ENCODE results near the gene ASIC2.
"Not testable (repeated sequence)": the region's sequence is repeated elsewhere in the genome, so short reads cannot be mapped to it uniquely, and the experiment has no call there.

The ASIC2 gene

GRCh38 chr17:32985050-32985756 lies 307.9 kb downstream of the ASIC2 start:
- Histone ChIP-seq H3K4me2 (ENCODE audit: low read length) (no peak overlapping the region), H3K4me1 (ENCODE audit: control insufficient read depth, low read length) (no peaks in the 10 kb centered on the region)
- TF ChIP-seq EZH2phosphoT487 (IDR thresholded peaks at IDR 0.05; ENCODE audit: borderline replicate concordance, low read length) (no peak), CTCF (IDR thresholded peaks at IDR 0.05; ENCODE audit: low read depth, low read length, poor library complexity, severe bottlenecking) (no peak)

GRCh38 chr17:32981611-32982010 lies 311.5 kb downstream of the ASIC2 start:
- H4K20me1 ChIP-seq (ENCODE audit: control insufficient read depth, insufficient read depth, low read depth, low read length); H3K79me2 ChIP-seq (ENCODE audit: control insufficient read depth, low read length); H3K9me2 ChIP-seq (replicated peaks; ENCODE audit: control insufficient read depth, low read length); H3F3A ChIP-seq (ENCODE audit: control insufficient read depth, insufficient read depth); H3K36me3 ChIP-seq (ENCODE audit: control insufficient read depth, low read length); H3K4me1 ChIP-seq (ENCODE audit: control insufficient read depth, low read length); H3K4me3 ChIP-seq (ENCODE audit: low read length); H3K4me2 ChIP-seq (ENCODE audit: low read length); H3K27me3 ChIP-seq (ENCODE audit: control insufficient read depth, low read length); H3K9me3 ChIP-seq (ENCODE audit: control insufficient read depth, insufficient read depth, low read length); H3K27ac ChIP-seq (ENCODE audit: low read depth, low read length): not testable (repeated sequence)

More at GRCh38 chr17:32985050-32985756, 307.9 kb downstream of the ASIC2 start:
- Histone ChIP-seq H3K79me2 (ENCODE audit: control insufficient read depth, low read length) (no peaks in the 10 kb centered on the region), H3K4me3 (ENCODE audit: low read length) (no peak overlapping the region), H3K36me3 (ENCODE audit: control insufficient read depth, low read length) (no peaks in the 10 kb centered on the region), H3K9me2 (replicated peaks; ENCODE audit: control insufficient read depth, low read length) (no peaks in the 10 kb centered on the region), H3K27me3 (ENCODE audit: control insufficient read depth, low read length) (no peaks in the 10 kb centered on the region), H3F3A (ENCODE audit: control insufficient read depth, insufficient read depth) (no peaks in the 10 kb centered on the region), H3K9me3 (ENCODE audit: control insufficient read depth, insufficient read depth, low read length) (0 out of 2 replicates have a peak, but pooled peaks cover 3% of the 10 kb centered on the region), H4K20me1 (ENCODE audit: control insufficient read depth, insufficient read depth, low read depth, low read length) (no peaks in the 10 kb centered on the region), H3K27ac (ENCODE audit: low read depth, low read length) (no peak overlapping the region)

GRCh38 chr17:32980230-32980629 lies 312.9 kb downstream of the ASIC2 start:
- TF ChIP-seq EZH2phosphoT487 (IDR thresholded peaks at IDR 0.05; ENCODE audit: borderline replicate concordance, low read length) (no peak), CTCF (IDR thresholded peaks at IDR 0.05; ENCODE audit: low read depth, low read length, poor library complexity, severe bottlenecking) (no peak)
- H3K27ac ChIP-seq (ENCODE audit: low read depth, low read length): no peak overlapping the region
- H3K79me2 ChIP-seq (ENCODE audit: control insufficient read depth, low read length): no peaks in the 10 kb centered on the region
- H3K27me3 ChIP-seq (ENCODE audit: control insufficient read depth, low read length): no peaks in the 10 kb centered on the region
- no peaks in the 10 kb centered on the region for H3K4me1 ChIP-seq (ENCODE audit: control insufficient read depth, low read length)
- H3K36me3 ChIP-seq (ENCODE audit: control insufficient read depth, low read length): no peaks in the 10 kb centered on the region
- no peaks in the 10 kb centered on the region for H4K20me1 ChIP-seq (ENCODE audit: control insufficient read depth, insufficient read depth, low read depth, low read length)
- no peak overlapping the region for H3K4me2 ChIP-seq (ENCODE audit: low read length)
- H3K9me3 ChIP-seq (ENCODE audit: control insufficient read depth, insufficient read depth, low read length): 0 out of 2 replicates have a peak, but pooled peaks cover 3% of the 10 kb centered on the region
- H3K4me3 ChIP-seq (ENCODE audit: low read length): no peak overlapping the region
- no peaks in the 10 kb centered on the region for H3F3A ChIP-seq (ENCODE audit: control insufficient read depth, insufficient read depth)
- no peaks in the 10 kb centered on the region for H3K9me2 ChIP-seq (replicated peaks; ENCODE audit: control insufficient read depth, low read length)

- H3K4me1 ChIP-seq (ENCODE audit: control insufficient read depth, low read length): no peaks in the 10 kb centered on the region
- no peaks in the 10 kb centered on the region for H3K36me3 ChIP-seq (ENCODE audit: control insufficient read depth, low read length)
- H4K20me1 ChIP-seq (ENCODE audit: control insufficient read depth, insufficient read depth, low read depth, low read length): no peaks in the 10 kb centered on the region
- H3K9me3 ChIP-seq (ENCODE audit: control insufficient read depth, insufficient read depth, low read length): 0 out of 2 replicates have a peak, but pooled peaks cover 3% of the 10 kb centered on the region
- TF ChIP-seq CTCF (IDR thresholded peaks at IDR 0.05; ENCODE audit: low read depth, low read length, poor library complexity, severe bottlenecking) (no peak), EZH2phosphoT487 (IDR thresholded peaks at IDR 0.05; ENCODE audit: borderline replicate concordance, low read length) (no peak)
- H3K27ac ChIP-seq (ENCODE audit: low read depth, low read length): no peak overlapping the region
- no peak overlapping the region for H3K4me2 ChIP-seq (ENCODE audit: low read length)
- H3F3A ChIP-seq (ENCODE audit: control insufficient read depth, insufficient read depth): no peaks in the 10 kb centered on the region
- no peaks in the 10 kb centered on the region for H3K9me2 ChIP-seq (replicated peaks; ENCODE audit: control insufficient read depth, low read length)
- no peaks in the 10 kb centered on the region for H3K27me3 ChIP-seq (ENCODE audit: control insufficient read depth, low read length)
- H3K79me2 ChIP-seq (ENCODE audit: control insufficient read depth, low read length): no peaks in the 10 kb centered on the region
- H3K4me3 ChIP-seq (ENCODE audit: low read length): no peak overlapping the region
These were observed 316.5 kb downstream of the ASIC2 start for GRCh38 chr17:32976605-32977004.
